GM12873 (cell line): Measurements from ENCODE around the gene SH2D2A.

ENCODE experiments used
- TF ChIP-seq, protein P1 (sequence below): IDR thresholded peaks from 2 replicates; pipeline ENCODE4 v1.5.1; 2012; ENCODE audit warnings: low read depth, mild to moderate bottlenecking, moderate library complexity, low read length, control low read depth; ENCODE audit not compliant: insufficient read depth; ENCODE audit errors: missing control alignments

Gene SH2D2A

DNA sequence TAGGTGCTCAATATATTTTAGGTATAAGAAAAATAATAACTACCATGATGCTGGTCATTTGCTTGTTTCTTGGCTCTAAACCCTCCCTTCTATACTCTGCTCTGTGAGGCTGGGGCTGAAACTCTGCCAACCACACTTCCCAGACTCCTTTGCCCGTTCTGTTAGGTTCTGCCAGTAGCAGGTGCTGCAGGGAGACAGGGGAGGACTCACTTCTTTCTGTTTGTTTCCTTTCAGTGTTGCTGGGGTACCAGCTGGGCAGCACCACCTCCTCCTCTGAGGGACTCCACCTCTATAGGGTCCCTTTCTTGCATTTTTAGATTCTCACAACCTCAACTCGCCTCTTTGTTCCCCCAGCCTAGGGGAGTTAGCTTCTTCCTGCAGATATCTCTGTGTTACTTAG, 17.0 kb upstream of the SH2D2A start:
- TF ChIP-seq, protein P1, sequence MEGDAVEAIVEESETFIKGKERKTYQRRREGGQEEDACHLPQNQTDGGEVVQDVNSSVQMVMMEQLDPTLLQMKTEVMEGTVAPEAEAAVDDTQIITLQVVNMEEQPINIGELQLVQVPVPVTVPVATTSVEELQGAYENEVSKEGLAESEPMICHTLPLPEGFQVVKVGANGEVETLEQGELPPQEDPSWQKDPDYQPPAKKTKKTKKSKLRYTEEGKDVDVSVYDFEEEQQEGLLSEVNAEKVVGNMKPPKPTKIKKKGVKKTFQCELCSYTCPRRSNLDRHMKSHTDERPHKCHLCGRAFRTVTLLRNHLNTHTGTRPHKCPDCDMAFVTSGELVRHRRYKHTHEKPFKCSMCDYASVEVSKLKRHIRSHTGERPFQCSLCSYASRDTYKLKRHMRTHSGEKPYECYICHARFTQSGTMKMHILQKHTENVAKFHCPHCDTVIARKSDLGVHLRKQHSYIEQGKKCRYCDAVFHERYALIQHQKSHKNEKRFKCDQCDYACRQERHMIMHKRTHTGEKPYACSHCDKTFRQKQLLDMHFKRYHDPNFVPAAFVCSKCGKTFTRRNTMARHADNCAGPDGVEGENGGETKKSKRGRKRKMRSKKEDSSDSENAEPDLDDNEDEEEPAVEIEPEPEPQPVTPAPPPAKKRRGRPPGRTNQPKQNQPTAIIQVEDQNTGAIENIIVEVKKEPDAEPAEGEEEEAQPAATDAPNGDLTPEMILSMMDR = no peak

GRCh38 chr1:156832434-156832833, 15.8 kb upstream of the SH2D2A start:
- TF ChIP-seq, protein P1 = no peak

- TF ChIP-seq, protein P1 = no peak
Measured at GRCh38 chr1:156828400-156829124, 11.9 kb upstream of the SH2D2A start.

DNA sequence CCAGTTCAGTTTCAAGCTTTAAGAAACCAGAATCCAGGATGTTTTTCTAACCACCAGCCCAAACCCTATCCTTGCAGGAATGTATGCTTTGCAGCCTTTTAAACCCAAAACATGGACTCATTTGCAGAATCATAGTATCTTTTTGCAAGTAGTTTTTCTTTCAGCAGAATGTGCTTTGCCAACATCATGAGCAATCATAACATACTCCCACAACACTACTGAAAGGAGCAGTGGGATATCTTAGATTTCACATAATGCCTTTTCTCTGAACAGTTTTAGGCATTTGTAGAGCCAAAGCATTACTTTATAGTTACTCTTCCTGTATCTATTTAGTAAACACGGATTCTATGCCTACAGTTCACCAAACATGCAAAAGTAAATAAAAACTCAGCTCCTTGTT, 10.0 kb upstream of the SH2D2A start:
- TF ChIP-seq, protein P1 = no peak

DNA sequence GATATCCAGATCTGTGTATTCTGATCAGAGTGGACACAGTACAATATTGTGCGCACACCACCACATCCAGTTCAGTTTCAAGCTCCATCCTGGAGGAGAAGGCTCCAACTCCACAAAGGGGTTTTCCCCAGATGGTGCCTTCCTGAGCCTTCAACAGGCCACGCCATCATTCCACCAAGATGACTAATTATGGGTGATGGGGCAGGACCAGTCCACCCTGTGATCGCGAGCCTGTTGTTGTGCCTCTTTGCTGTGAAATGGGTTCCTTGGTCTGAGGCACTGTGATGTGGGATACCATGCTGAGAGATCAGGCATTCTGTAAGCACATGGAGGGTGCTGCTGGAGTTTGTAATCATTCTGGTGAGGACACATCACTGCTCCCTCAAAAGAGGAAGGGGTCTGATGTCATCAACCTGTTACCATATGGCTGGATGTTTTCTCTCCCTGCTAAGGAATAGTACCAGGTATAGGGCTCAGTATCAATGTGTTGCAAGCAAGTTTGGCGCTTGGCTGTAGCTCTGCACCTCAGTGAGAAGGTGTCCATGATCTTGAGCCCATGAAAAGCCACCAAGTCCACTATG, 6.7 kb upstream of the SH2D2A start:
- TF ChIP-seq, protein P1 = no peak

DNA sequence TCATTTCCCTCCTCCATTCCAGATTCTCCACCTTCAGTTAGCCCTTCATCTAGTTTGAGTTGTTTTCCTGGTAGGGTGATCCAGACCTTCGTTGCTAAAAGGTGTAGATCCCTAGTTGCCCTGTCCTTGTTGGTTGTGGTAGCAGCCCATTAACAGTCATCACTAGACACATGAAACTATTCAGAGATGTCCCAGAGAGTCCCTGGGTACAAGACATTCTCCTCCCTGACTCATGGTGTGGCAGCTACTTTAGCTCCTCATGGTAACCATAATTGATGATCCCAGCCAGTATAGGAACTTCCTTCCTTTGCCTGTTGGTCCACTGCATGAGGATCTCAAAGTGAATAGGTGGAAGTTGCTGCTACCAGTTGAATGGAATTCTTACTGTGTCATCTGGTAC, 6.0 kb upstream of the SH2D2A start:
- TF ChIP-seq, protein P1 = no peak

DNA sequence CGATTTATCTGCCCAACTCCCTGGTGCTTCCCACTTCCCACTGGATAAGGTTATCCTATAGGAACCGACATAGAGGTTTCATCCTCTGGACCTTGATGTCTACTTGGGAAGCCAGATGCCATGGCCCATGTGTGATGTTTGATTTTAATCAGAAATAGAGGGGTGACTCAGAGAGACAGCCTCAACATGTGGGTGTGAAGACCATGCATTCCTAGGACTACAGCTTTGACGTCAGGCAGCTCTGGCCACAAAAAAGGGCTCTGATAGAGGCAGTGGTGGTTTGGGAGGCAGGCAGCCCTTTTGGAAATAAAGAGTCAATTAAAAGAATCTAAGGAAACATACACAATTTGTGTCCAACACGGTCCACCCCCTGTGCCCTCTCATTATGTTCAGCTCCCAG, 5.2 kb upstream of the SH2D2A start:
- TF ChIP-seq, protein P1 = no peak
